ENCODE measurements around the gene OR52L1.
"Not testable (repeated sequence)": the region's sequence is repeated elsewhere in the genome, so short reads cannot be mapped to it uniquely, and the experiment has no call there.

- not testable (repeated sequence) for TF ChIP-seq REST (IDR thresholded peaks at IDR 0.05; ENCODE audit: insufficient read depth in 1 of 2, low read depth in 2 of 2, low read length in 1 of 2); CTCF (IDR thresholded peaks at IDR 0.05); POLR2AphosphoS5 (IDR thresholded peaks at IDR 0.05; ENCODE audit: low read depth, low read length); SIN3A (IDR thresholded peaks at IDR 0.05; ENCODE audit: borderline replicate concordance, insufficient read depth, low read depth, low read length)
Measured at GRCh38 chr11:5960704-5961320, 26.0 kb downstream of the OR52L1 start.

All from Panc1 (cell line).